HG03095 (cell line): ENCODE results near the gene SIX2.
"Not testable (repeated sequence)": the region's sequence is repeated elsewhere in the genome, so short reads cannot be mapped to it uniquely, and the experiment has no call there.

Source experiments
- ATAC-seq: cut with Tn5 transposase; IDR thresholded peaks from one replicate; pipeline ENCODE4 v1.9.1; 2021; ENCODE audit warnings: moderate library complexity; ENCODE audit not compliant: unreplicated experiment

Gene SIX2

DNA sequence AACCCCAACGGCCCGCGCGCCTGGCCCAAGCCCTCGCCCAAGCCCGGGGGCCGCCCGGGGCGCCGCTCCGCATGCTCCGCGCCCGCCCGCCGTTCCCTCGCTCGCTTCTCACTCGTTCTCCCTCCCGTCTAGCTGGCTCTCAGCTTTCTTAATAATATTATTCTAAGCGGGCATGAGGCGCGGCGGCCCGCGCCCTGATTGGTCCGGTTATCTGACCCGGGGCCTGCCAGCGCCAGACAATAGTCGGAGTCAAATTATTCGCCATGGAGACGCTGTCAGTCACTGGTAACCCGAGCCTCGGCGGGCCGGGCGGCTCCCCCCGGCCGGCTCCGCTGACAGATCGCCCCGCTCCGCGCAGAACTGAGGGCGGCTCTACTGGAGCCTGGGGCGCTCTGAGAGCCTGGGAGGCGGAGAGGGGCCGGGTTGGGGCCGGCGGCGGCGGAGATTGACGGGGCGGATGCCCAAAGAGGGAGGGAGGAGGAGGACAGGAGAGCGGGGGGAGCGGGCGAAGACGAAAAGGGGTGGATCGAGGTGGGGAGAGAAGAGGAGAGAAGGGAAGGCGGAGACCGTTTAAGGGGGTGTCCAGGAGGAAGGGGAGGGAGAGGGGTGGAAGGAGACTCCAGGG, at the start of gene SIX2:
Gene SIX2 (minus strand): TSS at position 150 of the 625 bp plus-strand sequence. CDS start 342 bp downstream, outside the sequence.
- no peak for ATAC-seq

DNA sequence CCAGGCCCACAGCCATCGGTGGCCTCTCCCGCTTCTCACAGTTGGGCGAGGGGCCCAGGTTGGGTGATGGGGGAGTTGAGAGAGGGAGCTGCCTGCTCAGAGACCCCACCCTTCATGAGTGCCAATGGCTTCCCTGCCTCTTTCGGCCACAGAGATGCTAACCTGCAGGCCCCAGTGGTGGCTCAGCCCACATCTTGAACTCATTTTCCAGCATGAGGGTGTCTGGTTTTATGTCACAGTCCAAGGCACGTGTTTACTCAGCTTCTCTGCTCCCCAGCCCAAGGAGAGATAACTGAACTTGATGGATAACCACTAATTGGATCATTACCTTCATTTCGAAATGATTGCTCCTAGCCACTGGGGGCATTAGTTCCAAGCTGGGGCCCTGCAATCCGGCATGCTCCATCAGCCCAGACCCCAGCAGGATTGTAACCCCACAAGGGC, 45.9 kb upstream of the SIX2 start:
- ATAC-seq = no peak

- ATAC-seq = no peak
Measured at GRCh38 chr2:45053966-45054365, 44.7 kb upstream of the SIX2 start.

GRCh38 chr2:45052388-45052928, 43.2 kb upstream of the SIX2 start:
- ATAC-seq = no peak

DNA sequence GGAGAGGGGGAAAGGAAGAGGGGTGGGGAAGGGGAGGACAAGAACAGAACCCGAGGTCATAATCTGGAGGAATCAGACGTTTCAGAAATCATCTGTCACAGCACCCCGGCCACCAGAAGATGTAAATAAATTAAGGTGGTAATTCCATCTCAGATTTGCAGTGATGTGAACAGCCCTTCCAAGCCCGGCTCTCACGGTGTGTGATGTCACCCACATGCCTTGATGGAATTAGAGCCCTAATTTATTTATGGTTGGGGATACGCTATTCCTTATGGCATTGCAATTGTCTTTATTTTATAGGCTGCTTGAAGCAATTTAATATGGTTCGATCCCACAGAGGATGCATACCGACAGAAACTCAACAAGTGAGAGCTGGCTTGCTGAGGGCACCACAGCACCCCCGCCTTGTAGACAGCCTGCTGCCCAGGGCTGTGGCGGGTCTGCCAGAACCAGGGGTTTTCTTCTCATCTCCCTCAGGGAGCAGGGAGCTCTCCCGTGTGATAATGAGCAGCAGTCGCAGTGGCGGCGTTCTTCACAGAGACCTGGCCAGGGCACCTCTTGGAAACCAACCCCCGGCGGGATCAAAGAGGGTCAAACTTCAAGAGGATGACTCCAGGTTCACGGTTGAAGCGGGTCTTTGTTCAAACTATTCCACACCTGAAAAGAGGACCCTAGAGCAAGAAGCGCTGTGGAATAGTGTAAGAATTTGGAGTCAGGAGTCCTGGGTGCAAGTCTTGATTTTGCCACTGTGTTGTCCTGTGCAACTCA, 40.5 kb upstream of the SIX2 start:
- no peak for ATAC-seq

GRCh38 chr2:45047301-45047700, 38.0 kb upstream of the SIX2 start:
- no peak for ATAC-seq

DNA sequence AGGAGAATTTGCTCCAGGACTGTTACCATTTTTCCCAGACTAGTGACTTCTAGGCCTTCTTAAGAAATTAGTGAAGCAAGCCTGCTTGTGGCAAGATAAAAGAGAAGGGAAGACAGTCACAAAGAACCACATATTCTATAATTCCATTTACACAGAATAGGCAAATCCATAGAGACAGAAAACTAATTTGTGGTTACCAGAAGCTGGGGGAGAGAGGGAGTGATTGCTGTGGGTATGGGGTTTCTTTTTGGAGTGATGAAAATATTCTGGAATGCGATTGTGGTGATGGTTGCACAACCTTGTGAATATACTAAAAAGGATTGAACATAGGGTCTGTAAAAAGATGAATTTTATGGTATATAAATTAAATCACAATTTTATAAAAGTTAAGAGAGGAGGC, 37.5 kb upstream of the SIX2 start:
- ATAC-seq = no peak

- no peak for ATAC-seq
Measured at GRCh38 chr2:45045706-45046105, 36.5 kb upstream of the SIX2 start.

- no peak for ATAC-seq
Measured at GRCh38 chr2:45044916-45045315, 35.7 kb upstream of the SIX2 start.

DNA sequence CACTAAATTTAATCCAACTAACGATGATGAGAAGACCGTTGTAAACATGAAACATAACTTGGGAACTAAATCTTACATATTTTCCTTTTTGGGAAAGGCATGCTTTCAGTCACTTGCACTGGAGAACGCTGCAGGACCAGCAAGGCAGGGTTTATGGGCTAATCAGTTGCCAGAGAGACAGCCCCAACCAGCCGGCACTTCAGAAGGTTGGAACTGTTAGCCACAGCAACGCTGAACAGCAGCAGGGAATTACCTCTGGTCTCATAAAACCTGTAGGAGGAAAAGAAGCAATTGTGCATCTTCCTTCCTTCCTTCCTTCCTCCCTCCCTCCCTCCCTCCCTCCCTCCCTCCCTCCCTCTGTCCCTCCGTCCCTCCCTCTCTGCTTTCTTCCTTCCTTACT, 33.9 kb upstream of the SIX2 start:
- ATAC-seq = no peak

GRCh38 chr2:45042401-45042800, 33.1 kb upstream of the SIX2 start:
- no peak for ATAC-seq

DNA sequence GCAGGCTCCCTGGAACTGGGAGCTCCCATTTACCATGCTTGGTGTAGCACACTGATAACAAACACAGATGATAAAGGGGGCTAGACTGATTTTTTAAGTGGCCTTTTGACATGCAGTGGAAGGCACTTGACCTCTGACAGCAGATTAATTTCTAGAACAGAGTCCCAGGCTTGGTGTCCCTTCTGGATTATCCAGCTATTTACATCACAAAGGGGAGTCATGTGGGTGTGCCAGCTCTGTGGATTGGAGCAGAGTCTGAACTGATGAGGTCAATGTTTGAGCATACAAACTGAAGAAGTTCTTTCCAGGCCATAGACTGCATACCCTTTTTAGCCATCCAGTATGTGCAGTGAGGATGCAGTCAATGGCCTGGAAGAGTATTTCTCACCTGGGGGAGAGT, 31.5 kb upstream of the SIX2 start:
- ATAC-seq = no peak

DNA sequence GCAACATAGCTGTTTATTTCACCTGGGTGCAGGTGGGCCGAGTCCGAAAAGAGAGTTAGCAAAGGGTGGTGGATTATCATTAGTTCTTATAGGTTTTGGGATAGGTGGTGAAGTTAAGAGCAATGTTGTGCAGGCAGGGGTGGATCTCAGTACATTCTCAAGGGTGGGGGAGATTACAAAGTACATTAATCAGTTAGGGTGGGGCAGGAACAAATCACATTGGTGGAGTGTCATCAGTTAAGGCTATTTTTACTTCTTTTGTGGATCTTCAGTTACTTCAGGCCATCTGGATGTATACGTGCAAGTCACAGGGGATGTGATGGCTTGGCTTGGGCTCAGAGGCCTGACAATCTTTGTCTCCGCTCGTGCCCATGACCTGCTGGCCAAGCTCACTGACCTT, 30.6 kb upstream of the SIX2 start:
- not testable (repeated sequence) for ATAC-seq

- ATAC-seq = not testable (repeated sequence)
Measured at GRCh38 chr2:45038861-45039260, 29.6 kb upstream of the SIX2 start.

DNA sequence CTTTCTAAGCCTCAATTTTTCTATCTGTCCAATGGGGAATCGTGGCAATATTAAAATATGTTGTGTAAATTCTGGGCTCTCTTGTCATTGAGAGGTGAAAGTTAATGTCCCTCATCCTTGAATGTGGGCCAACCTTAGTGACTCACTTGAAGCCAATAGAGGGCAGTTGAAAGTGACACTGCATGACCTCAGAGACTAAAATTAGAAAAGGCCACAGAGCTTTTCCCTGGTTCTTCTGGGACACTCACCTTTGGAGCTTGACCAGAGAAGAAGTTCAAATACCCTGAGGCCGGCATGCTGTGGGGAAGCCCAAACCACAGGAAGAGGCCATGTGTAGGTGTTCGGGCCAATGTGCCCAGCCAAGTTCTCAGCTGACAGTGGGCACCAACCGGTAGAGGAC, 24.1 kb upstream of the SIX2 start:
- ATAC-seq = no peak

DNA sequence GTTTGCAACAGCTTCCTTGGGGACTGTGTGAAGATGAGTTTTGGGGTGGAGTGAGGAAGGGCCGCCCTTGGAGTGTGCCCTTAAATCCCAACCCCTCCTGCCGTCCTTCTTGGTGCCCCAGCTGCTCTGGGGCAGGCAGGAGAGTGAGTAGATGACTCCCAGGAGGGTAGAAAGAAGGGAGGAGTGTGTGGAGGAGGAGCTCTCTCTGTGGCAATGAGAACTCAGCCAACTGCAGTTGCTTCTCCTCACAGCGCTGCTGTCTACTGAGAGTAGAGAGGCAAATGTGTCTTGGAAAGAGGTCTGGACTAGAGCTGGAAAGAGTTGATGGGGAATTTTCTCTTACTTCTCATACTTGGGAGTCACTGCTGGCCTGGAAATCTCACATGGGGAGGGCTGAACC, 21.8 kb upstream of the SIX2 start:
- no peak for ATAC-seq

DNA sequence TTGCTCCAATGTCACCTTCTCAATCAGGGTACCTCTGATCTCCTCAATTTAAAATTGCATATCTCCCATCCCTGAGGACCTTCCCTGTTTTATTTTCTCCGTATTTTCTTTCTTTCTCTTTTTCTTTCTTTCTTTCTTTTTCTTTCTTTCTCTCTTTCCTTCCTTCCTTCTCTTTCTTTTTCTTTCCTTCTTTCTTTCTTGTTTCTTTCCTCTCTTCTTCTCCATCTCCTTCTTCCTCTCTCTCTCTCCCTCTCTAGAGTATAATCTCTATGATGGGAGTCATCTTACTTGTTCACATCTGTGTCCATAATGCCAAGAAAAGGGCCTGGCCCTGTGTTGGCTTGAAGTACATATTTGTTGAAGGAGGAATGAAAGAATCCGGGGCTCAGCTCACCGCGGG, 21.3 kb upstream of the SIX2 start:
- no peak for ATAC-seq

- no peak for ATAC-seq
Measured at GRCh38 chr2:45029215-45029614, 20.0 kb upstream of the SIX2 start.

GRCh38 chr2:45028276-45028675, 19.0 kb upstream of the SIX2 start:
- ATAC-seq = no peak

DNA sequence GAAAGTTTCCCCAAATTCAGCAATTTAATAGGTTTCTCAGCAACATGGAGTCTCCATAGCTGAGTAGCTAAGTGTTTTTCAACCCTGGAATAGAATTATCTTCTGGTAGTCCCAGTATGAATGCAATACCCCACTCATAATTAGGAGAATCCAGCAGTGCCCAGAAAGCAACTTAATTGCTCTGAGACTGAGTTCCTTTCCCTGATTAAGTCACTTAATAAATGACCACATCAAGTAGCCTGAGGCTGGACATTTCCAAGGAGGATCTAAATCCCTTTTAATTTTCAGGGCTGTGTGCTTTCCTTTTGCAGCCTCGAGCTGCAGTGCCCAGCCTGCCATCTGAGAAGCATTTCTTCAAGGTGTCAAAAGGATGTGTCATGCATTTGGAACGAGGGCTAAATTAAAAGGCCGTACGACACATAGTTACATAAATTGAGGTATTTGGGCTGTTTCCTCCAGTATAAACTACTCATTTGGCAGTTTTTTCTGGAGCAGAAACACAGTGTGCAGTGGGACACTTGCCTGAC, 17.7 kb upstream of the SIX2 start:
- no peak for ATAC-seq

DNA sequence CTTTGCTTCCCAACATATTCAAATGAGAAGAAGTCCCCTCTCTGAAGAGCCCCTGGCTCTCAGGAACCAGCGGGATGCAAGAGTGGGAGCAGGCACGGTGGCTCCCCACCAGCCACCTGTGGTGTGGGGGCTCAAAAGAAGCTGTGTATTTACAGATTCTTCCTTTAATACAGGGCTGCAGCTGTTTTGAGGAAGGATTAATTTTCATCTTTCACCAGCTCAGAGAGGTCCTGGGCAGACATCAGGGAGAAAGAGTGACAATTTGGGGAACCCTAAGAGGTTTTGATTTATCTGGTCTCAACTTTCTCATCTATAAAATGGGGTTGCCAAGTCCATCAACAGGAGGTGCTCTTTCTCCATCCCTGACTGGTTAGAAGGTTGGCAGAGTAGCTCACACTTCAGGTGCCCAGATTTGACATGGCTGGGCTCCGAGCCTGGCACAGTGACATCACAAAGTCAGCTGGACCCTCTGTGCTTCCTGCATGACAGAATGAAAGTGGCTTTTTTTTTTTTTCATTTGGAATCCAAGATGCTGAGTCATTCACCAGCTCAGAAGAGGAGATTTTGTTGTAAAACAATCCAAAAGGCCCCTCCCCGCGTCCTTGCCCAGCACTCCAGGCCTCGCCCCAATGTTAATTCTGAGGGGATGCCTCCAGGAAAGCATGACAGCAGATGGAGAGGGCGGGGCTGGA, 15.5 kb upstream of the SIX2 start:
- no peak for ATAC-seq
